ENCODE results near the gene TRIP13. TPM values are rescaled to one million over a fixed set of nuclear protein-coding genes. Genes with fewer than 3 reads are reported as not detected.

Gene TRIP13
- total RNA-seq, 1 donor from 2014 or later: 1.0 TPM

GRCh38 chr5:854966-855743, 37.5 kb upstream of the TRIP13 start:
- ATAC-seq (no peak), DNase-seq (ENCODE audit: low spot score) (no peak)

GRCh38 chr5:855771-856530, 36.7 kb upstream of the TRIP13 start:
- no peak for DNase-seq (ENCODE audit: low spot score)

GRCh38 chr5:856531-857425, 35.9 kb upstream of the TRIP13 start:
- ATAC-seq (no peak), DNase-seq (ENCODE audit: low spot score) (no peak)

More at GRCh38 chr5:855771-856530, 36.7 kb upstream of the TRIP13 start:
- peak; percentile 44 for ATAC-seq

GRCh38 chr5:858726-859125, 34.0 kb upstream of the TRIP13 start:
- DNase-seq (ENCODE audit: low spot score) (no peak), ATAC-seq (no peak)

GRCh38 chr5:859391-859790, 33.3 kb upstream of the TRIP13 start:
- DNase-seq (ENCODE audit: low spot score) (no peak), ATAC-seq (no peak)

- ATAC-seq (no peak), DNase-seq (ENCODE audit: low spot score) (no peak)
Observed at GRCh38 chr5:859798-860296, 32.8 kb upstream of the TRIP13 start.

- DNase-seq (ENCODE audit: low spot score) (no peak), ATAC-seq (no peak)
Observed at GRCh38 chr5:860506-861150, 32.1 kb upstream of the TRIP13 start.

GRCh38 chr5:861442-862366, 31.0 kb upstream of the TRIP13 start:
- DNase-seq (ENCODE audit: low spot score) (no peak), ATAC-seq (no peak)

GRCh38 chr5:862367-863243, 30.1 kb upstream of the TRIP13 start:
- ATAC-seq (no peak), DNase-seq (ENCODE audit: low spot score) (no peak)

- ATAC-seq (no peak), DNase-seq (ENCODE audit: low spot score) (no peak)
Observed at GRCh38 chr5:863244-863805, 29.4 kb upstream of the TRIP13 start.

GRCh38 chr5:864492-865167, 28.1 kb upstream of the TRIP13 start:
- no peak for DNase-seq (ENCODE audit: low spot score)

GRCh38 chr5:865168-865521, 27.5 kb upstream of the TRIP13 start:
- DNase-seq (ENCODE audit: low spot score): no peak
- no peak for ATAC-seq

More at GRCh38 chr5:864492-865167, 28.1 kb upstream of the TRIP13 start:
- ATAC-seq: peak; percentile 14

GRCh38 chr5:865771-866170, 26.9 kb upstream of the TRIP13 start:
- DNase-seq (ENCODE audit: low spot score) (no peak), ATAC-seq (no peak)

- no peak for DNase-seq (ENCODE audit: low spot score)
- ATAC-seq: no peak
Observed at GRCh38 chr5:867300-867870, 25.3 kb upstream of the TRIP13 start.

- ATAC-seq: no peak
- no peak for DNase-seq (ENCODE audit: low spot score)
Observed at GRCh38 chr5:868428-869135, 24.1 kb upstream of the TRIP13 start.

- DNase-seq (ENCODE audit: low spot score) (no peak), ATAC-seq (no peak)
Observed at GRCh38 chr5:870956-871355, 21.7 kb upstream of the TRIP13 start.

Data from left lobe of liver (tissue), 2 donors.